HEK293 (cell line): ENCODE results near the gene COX8A.
A peak's percentile ranks its signal among the peaks of the same experiment; 100 is the strongest.

Experiments used
- CTCF ChIA-PET: fragments of 350-600 bp; formaldehyde crosslinking; extraction: SDS; loops from one replicate; lab custom pipeline; 2021; ENCODE audit warnings: antibody characterized with exemption; lab: Yijun Ruan, JAX
- POLR2A ChIA-PET: fragments of 300-600 bp; formaldehyde crosslinking; extraction: SDS; loops from one replicate; lab custom pipeline; 2020; ENCODE audit warnings: antibody characterized with exemption, inconsistent platforms; lab: Yijun Ruan, JAX
- H3K27ac ChIP-seq: fragments of 200-500 bp; sonication (Bioruptor generic); 2 replicates; pipeline ENCODE4 v1.5.1; 2014; ENCODE audit warnings: low read depth, low read length, control low read depth, inconsistent platforms; ENCODE audit errors: extremely low read depth
- H3K36me3 ChIP-seq, 2 experiments: fragments of 200-500 bp in 1 of 2; sonication (Bioruptor generic) in 1 of 2; 1 replicate in 1 of 2; 2 replicates in 1 of 2; pipeline ENCODE4 v1.5.1; 2014 to 2017; ENCODE audit warnings: inconsistent platforms in 2 of 2, low read length in 2 of 2; ENCODE audit not compliant: control insufficient read depth in 2 of 2, insufficient read depth in 1 of 2
- H3K4me1 ChIP-seq: fragments of 200-500 bp; sonication (Bioruptor generic); 2 replicates; pipeline ENCODE4 v1.5.1; 2014; ENCODE audit warnings: mild to moderate bottlenecking, low read length, inconsistent platforms; ENCODE audit not compliant: control insufficient read depth, insufficient read depth
- H3K4me3 ChIP-seq: 2 replicates; pipeline ENCODE4 v1.5.1; 2011; ENCODE audit warnings: low read depth, mild to moderate bottlenecking, control low read depth, low read length, moderate library complexity
- H3K9me3 ChIP-seq: fragments of 200-500 bp; sonication (Bioruptor generic); 2 replicates; pipeline ENCODE4 v1.5.1; 2014; ENCODE audit warnings: low read depth, low read length, inconsistent platforms; ENCODE audit not compliant: control insufficient read depth, insufficient read depth
- GLIS2 ChIP-seq: fragments of 450-650 bp; formaldehyde crosslinking; IDR thresholded peaks from 2 replicates; pipeline ENCODE4 v1.5.1; 2016; ENCODE audit warnings: missing biosample characterization, missing genetic modification characterization
- KLF10 ChIP-seq: fragments of 450-650 bp; IDR thresholded peaks from 2 replicates; pipeline ENCODE4 v1.5.1; 2018; ENCODE audit warnings: missing biosample characterization, mild to moderate bottlenecking, missing genetic modification characterization
- SP2 ChIP-seq: fragments of 450-650 bp; formaldehyde crosslinking; IDR thresholded peaks from 2 replicates; pipeline ENCODE4 v1.5.1; 2016; ENCODE audit warnings: missing biosample characterization, missing genetic modification characterization
- ZBTB20 ChIP-seq: fragments of 450-650 bp; formaldehyde crosslinking; IDR thresholded peaks from 2 replicates; pipeline ENCODE4 v1.5.1; 2016; ENCODE audit warnings: missing biosample characterization, missing genetic modification characterization
- ZBTB48 ChIP-seq: fragments of 450-650 bp; formaldehyde crosslinking; IDR thresholded peaks from 2 replicates; pipeline ENCODE4 v1.5.1; 2016; ENCODE audit warnings: missing biosample characterization, missing genetic modification characterization
- ZBTB7A ChIP-seq: fragments of 450-650 bp; formaldehyde crosslinking; IDR thresholded peaks from 2 replicates; pipeline ENCODE4 v1.5.1; 2016; ENCODE audit warnings: low read depth, missing biosample characterization, missing genetic modification characterization
- ZBTB8A ChIP-seq: fragments of 450-650 bp; formaldehyde crosslinking; IDR thresholded peaks from 2 replicates; pipeline ENCODE4 v1.5.1; 2016; ENCODE audit warnings: missing biosample characterization, missing genetic modification characterization
- ZIC2 ChIP-seq: fragments of 450-650 bp; formaldehyde crosslinking; IDR thresholded peaks from 2 replicates; pipeline ENCODE4 v1.5.1; 2016; ENCODE audit warnings: missing biosample characterization, missing genetic modification characterization
- ZNF146 ChIP-seq: fragments of 450-650 bp; formaldehyde crosslinking; IDR thresholded peaks from 2 replicates; pipeline ENCODE4 v1.5.1; 2016; ENCODE audit warnings: missing biosample characterization, missing genetic modification characterization
- ZNF211 ChIP-seq: fragments of 450-650 bp; formaldehyde crosslinking; IDR thresholded peaks from 2 replicates; pipeline ENCODE4 v1.5.1; 2016; ENCODE audit warnings: low read depth, missing biosample characterization, missing genetic modification characterization
- ZNF24 ChIP-seq: fragments of 450-650 bp; formaldehyde crosslinking; IDR thresholded peaks from 2 replicates; pipeline ENCODE4 v1.5.1; 2016; ENCODE audit warnings: missing biosample characterization, missing genetic modification characterization
- ZNF335 ChIP-seq: fragments of 450-650 bp; formaldehyde crosslinking; conservative IDR thresholded peaks from 2 replicates; pipeline ENCODE4 v1.5.1; 2016; ENCODE audit warnings: missing biosample characterization, missing genetic modification characterization
- ZNF521 ChIP-seq: fragments of 450-650 bp; formaldehyde crosslinking; IDR thresholded peaks from 2 replicates; pipeline ENCODE4 v1.5.1; 2017; ENCODE audit warnings: missing biosample characterization, mild to moderate bottlenecking, missing genetic modification characterization
- ZNF544 ChIP-seq: fragments of 450-650 bp; formaldehyde crosslinking; IDR thresholded peaks from 2 replicates; pipeline ENCODE4 v1.5.0; 2017; ENCODE audit warnings: missing biosample characterization, missing genetic modification characterization
- ZNF548 ChIP-seq: fragments of 450-650 bp; formaldehyde crosslinking; IDR thresholded peaks from 2 replicates; pipeline ENCODE4 v1.5.1; 2016; ENCODE audit warnings: missing biosample characterization, missing genetic modification characterization
- ZNF600 ChIP-seq: fragments of 450-650 bp; formaldehyde crosslinking; IDR thresholded peaks from 2 replicates; pipeline ENCODE4 v1.5.1; 2016; ENCODE audit warnings: missing biosample characterization, missing genetic modification characterization
- ZNF654 ChIP-seq: fragments of 450-650 bp; formaldehyde crosslinking; IDR thresholded peaks from 2 replicates; pipeline ENCODE4 v1.5.1; 2016; ENCODE audit warnings: low read depth, missing biosample characterization, missing genetic modification characterization
- ZNF677 ChIP-seq: fragments of 450-650 bp; IDR thresholded peaks from 2 replicates; pipeline ENCODE4 v1.5.0; 2018; ENCODE audit warnings: missing biosample characterization, mild to moderate bottlenecking, missing genetic modification characterization, moderate library complexity
- ZSCAN30 ChIP-seq: fragments of 450-650 bp; IDR thresholded peaks from 2 replicates; pipeline ENCODE4 v1.5.1; 2018; ENCODE audit warnings: missing biosample characterization, mild to moderate bottlenecking, missing genetic modification characterization, moderate library complexity
- TF ChIP-seq, protein P1 (sequence below): fragments of 450-650 bp; formaldehyde crosslinking; IDR thresholded peaks from 2 replicates; pipeline ENCODE4 v1.5.1; 2016; ENCODE audit warnings: missing biosample characterization, missing genetic modification characterization
- TF ChIP-seq, protein P2 (sequence below): fragments of 450-650 bp; formaldehyde crosslinking; IDR thresholded peaks from 2 replicates; pipeline ENCODE4 v1.5.1; 2016; ENCODE audit warnings: missing biosample characterization, missing genetic modification characterization
- TF ChIP-seq, protein P3 (sequence below): fragments of 450-650 bp; formaldehyde crosslinking; IDR thresholded peaks from 2 replicates; pipeline ENCODE4 v1.5.1; 2017; ENCODE audit warnings: missing biosample characterization, missing genetic modification characterization
- TF ChIP-seq, protein P4 (sequence below): fragments of 450-650 bp; IDR thresholded peaks from 2 replicates; pipeline ENCODE4 v1.5.1; 2018; ENCODE audit warnings: missing biosample characterization, mild to moderate bottlenecking, missing genetic modification characterization
- TF ChIP-seq, protein P5 (sequence below): fragments of 450-650 bp; formaldehyde crosslinking; optimal IDR thresholded peaks from 2 replicates; pipeline ENCODE3; 2016; ENCODE audit warnings: missing biosample characterization, mild to moderate bottlenecking, missing genetic modification characterization
- TF ChIP-seq, protein P6 (sequence below): fragments of 450-650 bp; formaldehyde crosslinking; IDR thresholded peaks from 2 replicates; pipeline ENCODE4 v1.5.1; 2016; ENCODE audit warnings: missing biosample characterization, missing genetic modification characterization

COX8A gene

DNA sequence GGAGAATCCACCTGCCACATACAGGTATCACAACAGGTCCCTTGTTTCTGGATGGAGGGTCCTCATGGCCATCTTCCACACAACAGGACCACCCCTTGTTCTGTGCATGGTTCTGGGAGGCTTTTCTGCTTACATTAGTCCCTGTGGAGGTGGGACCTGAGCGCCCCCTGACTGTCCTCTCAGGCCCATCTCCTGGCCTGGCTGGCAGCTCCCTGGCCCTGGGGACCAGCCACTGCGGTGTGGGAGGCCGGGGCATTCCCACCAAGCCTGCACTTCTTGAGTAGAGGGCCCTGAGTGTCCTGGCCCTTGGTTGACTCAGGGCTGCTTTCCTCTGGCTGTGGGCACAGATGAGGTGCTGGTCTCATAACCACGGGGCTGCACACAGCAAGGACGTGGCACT lies 5.0 kb downstream of the COX8A start:
- H3K4me1 ChIP-seq = 0 out of 2 replicates have a peak, but pooled peaks cover 2% of the 10 kb centered on the region
- no peak overlapping the region for H3K4me3 ChIP-seq
- ChIA-PET CTCF (interaction anchor here (0.9 kb wide), 1 partner anchor 12 kb away, joined by 3 read pairs; no protein-coding TSS in a partner anchor), POLR2A (no interaction called here)
- no peaks in the 10 kb centered on the region for H3K9me3 ChIP-seq
- H3K27ac ChIP-seq = no peak overlapping the region
- TF ChIP-seq, protein P1, sequence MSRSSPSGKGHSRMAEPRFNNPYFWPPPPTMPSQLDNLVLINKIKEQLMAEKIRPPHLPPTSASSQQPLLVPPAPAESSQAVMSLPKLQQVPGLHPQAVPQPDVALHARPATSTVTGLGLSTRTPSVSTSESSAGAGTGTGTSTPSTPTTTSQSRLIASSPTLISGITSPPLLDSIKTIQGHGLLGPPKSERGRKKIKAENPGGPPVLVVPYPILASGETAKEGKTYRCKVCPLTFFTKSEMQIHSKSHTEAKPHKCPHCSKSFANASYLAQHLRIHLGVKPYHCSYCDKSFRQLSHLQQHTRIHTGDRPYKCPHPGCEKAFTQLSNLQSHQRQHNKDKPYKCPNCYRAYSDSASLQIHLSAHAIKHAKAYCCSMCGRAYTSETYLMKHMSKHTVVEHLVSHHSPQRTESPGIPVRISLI (tag by site-specific recombination) = no peak
- TF ChIP-seq ZNF548 (tag by site-specific recombination) (no peak), ZNF146 (no peak), SP2 (tag by site-specific recombination) (no peak), ZNF677 (tag by site-specific recombination) (no peak), ZNF600 (tag by site-specific recombination) (no peak), ZNF211 (no peak)
- TF ChIP-seq, protein P2, sequence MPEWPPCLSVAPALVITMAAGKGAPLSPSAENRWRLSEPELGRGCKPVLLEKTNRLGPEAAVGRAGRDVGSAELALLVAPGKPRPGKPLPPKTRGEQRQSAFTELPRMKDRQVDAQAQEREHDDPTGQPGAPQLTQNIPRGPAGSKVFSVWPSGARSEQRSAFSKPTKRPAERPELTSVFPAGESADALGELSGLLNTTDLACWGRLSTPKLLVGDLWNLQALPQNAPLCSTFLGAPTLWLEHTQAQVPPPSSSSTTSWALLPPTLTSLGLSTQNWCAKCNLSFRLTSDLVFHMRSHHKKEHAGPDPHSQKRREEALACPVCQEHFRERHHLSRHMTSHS = no peak
- TF ChIP-seq, all 188 proteins: peak for 0
- H3K36me3 ChIP-seq = peaks cover 0 to 18% of the 10 kb centered on the region in 2 experiments; a peak in 2 of 3 replicates

DNA sequence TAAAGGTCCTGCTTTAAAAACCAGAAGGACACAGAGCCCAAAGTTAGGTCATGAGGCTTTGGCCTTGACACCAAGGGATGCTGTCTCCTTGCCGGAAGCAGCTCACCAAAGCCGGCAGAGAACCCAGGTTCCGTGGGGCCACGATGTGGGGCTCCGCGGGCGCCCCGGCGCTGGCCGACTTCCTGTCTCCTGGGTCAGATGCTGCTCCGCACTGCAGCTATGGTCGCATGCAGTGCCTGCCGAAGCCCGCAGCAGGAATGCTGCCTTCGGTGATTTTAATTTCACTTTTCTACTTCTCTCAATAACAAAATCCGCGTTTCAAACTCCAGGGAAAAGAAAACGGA lies 11.4 kb downstream of the COX8A start:
- Histone ChIP-seq H3K4me1 (0 out of 2 replicates have a peak, but pooled peaks cover 2% of the 10 kb centered on the region), H3K36me3 (peaks cover 4 to 28% of the 10 kb centered on the region in 2 experiments; a peak in 2 of 3 replicates), H3K4me3 (peak overlapping the region; percentile 95), H3K9me3 (no peaks in the 10 kb centered on the region), H3K27ac (peak overlapping the region; percentile 76; the same call in 1 of the 2 replicates)
- CTCF ChIA-PET = interaction anchor here (0.6 to 1.0 kb wide), 4 partner anchors 41 to 164 kb away, joined by 3 to 6 read pairs (median 4); no protein-coding TSS in a partner anchor
- TF ChIP-seq ZIC2 (tag by site-specific recombination) = no peak
- TF ChIP-seq ZNF544 (tag by site-specific recombination) = no peak
- TF ChIP-seq GLIS2 (tag by site-specific recombination) = peak; percentile 81
- TF ChIP-seq, protein P3, sequence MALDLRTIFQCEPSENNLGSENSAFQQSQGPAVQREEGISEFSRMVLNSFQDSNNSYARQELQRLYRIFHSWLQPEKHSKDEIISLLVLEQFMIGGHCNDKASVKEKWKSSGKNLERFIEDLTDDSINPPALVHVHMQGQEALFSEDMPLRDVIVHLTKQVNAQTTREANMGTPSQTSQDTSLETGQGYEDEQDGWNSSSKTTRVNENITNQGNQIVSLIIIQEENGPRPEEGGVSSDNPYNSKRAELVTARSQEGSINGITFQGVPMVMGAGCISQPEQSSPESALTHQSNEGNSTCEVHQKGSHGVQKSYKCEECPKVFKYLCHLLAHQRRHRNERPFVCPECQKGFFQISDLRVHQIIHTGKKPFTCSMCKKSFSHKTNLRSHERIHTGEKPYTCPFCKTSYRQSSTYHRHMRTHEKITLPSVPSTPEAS (tag by site-specific recombination) = no peak
- no peak for TF ChIP-seq ZBTB48 (tag by site-specific recombination)
- TF ChIP-seq, protein P4, sequence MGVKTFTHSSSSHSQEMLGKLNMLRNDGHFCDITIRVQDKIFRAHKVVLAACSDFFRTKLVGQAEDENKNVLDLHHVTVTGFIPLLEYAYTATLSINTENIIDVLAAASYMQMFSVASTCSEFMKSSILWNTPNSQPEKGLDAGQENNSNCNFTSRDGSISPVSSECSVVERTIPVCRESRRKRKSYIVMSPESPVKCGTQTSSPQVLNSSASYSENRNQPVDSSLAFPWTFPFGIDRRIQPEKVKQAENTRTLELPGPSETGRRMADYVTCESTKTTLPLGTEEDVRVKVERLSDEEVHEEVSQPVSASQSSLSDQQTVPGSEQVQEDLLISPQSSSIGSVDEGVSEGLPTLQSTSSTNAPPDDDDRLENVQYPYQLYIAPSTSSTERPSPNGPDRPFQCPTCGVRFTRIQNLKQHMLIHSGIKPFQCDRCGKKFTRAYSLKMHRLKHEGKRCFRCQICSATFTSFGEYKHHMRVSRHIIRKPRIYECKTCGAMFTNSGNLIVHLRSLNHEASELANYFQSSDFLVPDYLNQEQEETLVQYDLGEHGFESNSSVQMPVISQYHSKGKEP (tag by site-specific recombination) = peak; percentile 67
- TF ChIP-seq, protein P5, sequence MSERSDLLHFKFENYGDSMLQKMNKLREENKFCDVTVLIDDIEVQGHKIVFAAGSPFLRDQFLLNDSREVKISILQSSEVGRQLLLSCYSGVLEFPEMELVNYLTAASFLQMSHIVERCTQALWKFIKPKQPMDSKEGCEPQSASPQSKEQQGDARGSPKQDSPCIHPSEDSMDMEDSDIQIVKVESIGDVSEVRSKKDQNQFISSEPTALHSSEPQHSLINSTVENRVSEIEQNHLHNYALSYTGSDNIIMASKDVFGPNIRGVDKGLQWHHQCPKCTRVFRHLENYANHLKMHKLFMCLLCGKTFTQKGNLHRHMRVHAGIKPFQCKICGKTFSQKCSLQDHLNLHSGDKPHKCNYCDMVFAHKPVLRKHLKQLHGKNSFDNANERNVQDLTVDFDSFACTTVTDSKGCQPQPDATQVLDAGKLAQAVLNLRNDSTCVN (tag by site-specific recombination) = no peak
- TF ChIP-seq ZSCAN30 (tag by site-specific recombination) = no peak
- TF ChIP-seq ZNF654 (tag by site-specific recombination) = no peak
- TF ChIP-seq, protein P6, sequence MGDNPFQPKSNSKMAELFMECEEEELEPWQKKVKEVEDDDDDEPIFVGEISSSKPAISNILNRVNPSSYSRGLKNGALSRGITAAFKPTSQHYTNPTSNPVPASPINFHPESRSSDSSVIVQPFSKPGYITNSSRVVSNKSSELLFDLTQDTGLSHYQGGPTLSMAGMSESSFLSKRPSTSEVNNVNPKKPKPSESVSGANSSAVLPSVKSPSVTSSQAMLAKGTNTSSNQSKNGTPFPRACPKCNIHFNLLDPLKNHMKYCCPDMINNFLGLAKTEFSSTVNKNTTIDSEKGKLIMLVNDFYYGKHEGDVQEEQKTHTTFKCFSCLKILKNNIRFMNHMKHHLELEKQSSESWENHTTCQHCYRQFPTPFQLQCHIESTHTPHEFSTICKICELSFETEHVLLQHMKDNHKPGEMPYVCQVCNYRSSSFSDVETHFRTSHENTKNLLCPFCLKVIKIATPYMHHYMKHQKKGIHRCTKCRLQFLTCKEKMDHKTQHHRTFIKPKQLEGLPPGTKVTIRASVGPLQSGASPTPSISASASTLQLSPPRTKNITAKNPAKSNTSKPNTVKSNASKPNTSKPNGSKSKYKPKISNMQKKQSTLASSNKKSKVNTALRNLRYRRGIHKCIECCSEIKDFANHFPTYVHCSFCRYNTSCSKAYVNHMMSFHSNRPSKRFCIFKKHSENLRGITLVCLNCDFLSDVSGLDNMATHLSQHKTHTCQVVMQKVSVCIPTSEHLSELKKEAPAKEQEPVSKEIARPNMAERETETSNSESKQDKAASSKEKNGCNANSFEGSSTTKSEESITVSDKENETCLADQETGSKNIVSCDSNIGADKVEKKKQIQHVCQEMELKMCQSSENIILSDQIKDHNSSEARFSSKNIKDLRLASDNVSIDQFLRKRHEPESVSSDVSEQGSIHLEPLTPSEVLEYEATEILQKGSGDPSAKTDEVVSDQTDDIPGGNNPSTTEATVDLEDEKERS (tag by site-specific recombination) = no peak
- no peak for TF ChIP-seq ZNF24 (tag by site-specific recombination)
- peak; percentile 22; the same call in 1 of the 2 replicates for TF ChIP-seq ZBTB20 (tag by site-specific recombination)
- no peak for TF ChIP-seq ZNF146
- no peak for TF ChIP-seq ZBTB7A (tag by site-specific recombination)
- TF ChIP-seq KLF10 (tag by site-specific recombination) = no peak
- TF ChIP-seq ZBTB8A (tag by site-specific recombination) = peak; percentile 37
- TF ChIP-seq ZNF335 = peak; percentile 72
- TF ChIP-seq ZNF521 (tag by site-specific recombination) = no peak
- POLR2A ChIA-PET = interaction anchor here (0.5 to 1.5 kb wide), 2 partner anchors 9 to 11 kb away, joined by 3 to 7 read pairs; partner anchors contain the start of gene COX8A
